HG03575 (cell line): ENCODE measurements around the gene REEP1.

Source experiments
- ATAC-seq: cut with Tn5 transposase; IDR thresholded peaks from one replicate; pipeline ENCODE4 v1.9.1; 2021; ENCODE audit not compliant: unreplicated experiment, insufficient number of reproducible peaks, low FRiP score; ENCODE audit errors: extremely low read depth

The REEP1 gene

DNA sequence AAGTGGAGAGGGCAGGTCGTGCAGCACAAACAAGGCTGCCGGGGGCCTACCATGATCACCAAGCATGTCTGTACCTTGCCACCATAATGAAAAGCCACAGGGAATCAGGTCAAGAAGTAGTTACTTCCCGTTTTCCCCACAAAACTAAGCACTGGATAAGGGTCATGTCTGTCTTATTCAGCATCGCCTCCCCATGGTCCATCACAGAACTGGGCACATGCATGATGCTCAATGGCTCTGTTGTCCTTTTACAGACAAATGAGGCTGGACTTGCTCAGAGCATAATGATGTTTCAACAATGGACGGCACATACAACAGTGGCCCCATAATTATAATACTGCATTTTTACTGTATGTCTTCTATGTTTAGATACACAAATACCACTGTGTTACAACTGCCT lies 27.5 kb downstream of the REEP1 start:
- ATAC-seq: no peak

DNA sequence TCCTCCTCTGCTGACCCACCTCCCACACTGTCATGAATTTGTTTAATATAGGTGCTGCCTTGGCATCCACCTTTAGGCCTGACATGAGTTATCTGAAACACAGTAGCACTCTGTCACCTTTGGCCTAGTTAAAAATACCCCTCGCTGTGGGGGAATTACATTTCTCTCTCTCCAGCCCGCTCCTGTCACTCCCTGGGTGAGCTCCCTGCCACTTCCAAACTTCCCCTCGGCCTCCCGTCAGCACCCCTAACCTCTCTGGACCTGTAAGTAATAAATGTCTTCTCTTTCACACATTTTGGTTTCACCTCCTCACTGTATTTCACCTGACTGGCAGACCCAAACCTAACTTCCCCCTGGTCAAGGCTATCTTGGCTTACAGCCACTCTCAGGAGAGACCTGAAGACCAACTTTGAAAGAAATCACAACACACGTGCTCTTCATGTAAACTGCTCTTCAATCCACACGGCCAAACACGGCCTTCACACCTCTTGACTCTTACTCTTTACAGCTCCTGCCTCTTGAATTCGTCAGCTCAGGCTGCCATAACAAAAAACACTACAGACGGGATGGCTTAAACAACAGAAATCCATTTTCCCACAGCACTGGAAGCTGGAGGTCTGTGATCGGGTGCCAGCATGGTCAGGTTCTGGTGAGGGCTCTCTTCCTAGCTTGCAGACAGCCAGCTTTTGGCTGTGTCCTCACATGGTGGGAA lies 28.3 kb downstream of the REEP1 start:
- no peak for ATAC-seq

DNA sequence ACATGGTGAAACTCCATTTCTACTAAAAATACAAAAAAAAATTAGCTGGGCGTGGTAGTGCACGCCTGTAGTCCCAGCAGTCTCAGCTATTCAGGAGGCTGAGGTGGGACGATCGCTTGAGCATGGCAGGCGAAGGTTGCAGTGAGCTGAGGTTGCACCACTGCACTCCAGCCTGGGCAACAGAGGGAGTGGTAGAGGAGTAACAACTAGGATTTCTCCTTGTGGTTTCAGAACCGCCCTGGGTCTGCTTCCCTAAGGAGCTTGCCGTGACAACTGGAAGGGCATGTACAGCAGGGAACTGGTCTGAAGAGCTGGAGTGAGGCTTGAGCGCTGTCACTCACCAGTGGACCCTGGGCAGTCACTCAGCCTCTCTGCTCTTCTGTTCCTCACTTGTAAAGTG lies 29.1 kb downstream of the REEP1 start:
- no peak for ATAC-seq

DNA sequence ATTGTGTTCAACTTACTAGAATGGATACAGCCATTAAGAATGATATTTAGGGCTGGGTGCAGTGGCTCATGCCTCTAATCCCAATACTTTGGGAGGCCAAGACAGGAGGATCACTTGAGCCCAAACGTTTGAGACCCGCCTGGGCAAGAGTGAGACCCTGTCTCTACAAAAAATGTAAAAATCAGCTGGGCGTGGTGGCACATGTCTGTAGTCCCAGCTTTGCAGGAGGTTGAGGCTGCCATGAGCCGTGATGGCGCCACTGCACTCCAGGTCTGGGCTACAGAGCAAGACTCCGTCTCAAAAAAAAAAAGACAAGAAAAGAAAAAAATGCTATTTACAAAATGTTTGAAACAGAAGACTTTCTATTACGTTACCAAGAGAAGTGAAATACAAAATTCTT lies 30.0 kb downstream of the REEP1 start:
- no peak for ATAC-seq

DNA sequence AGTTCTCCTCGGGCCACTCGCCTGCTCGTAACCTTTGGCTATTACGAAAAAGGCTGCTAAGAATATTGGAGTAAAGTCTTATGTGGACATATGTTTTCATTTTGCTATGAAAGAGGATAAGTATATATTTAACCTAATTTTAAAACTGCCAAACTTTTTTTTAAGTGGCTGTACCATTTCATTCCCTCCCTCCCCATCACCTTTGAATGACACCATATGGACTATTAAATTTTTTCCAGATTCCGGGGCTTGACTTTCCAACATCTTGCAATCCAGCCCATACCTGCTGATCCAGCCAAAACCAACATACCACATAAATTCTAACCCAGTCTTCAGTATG lies 31.5 kb downstream of the REEP1 start:
- no peak for ATAC-seq

DNA sequence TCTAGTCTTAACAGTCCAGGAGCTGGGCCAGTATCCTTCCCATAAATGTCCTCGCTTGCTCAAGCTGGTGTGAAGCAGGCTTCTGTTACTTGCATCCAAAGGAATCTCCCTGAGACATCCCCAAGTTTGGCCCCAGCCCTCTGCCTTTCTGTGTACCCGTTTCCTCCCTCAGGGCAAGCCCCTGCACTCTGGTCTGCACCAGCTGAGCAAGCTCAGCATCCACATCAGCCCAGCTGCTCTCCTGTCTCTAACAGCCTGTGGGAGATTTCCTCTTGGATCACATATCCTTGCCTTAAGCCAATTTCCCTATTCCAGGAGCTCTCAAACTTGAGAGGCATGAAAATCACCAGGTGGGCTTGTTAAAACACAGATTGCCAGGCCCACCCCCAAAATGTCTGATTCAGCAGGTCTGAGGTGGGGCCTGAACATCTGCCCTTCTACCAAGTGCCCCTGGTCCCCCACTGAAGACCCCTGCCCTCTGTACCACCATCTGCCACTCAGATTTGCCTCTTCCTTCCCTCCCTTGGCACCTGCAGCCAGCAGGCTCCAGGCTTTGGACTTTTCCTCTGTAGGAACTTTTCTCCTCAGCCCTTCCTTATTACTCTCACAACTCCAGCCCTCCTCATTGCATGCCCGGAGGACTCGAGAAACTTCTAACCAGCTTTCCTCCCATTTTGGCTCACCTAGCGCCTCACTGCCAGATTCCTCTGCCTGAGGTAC lies 32.1 kb downstream of the REEP1 start:
- ATAC-seq: no peak

DNA sequence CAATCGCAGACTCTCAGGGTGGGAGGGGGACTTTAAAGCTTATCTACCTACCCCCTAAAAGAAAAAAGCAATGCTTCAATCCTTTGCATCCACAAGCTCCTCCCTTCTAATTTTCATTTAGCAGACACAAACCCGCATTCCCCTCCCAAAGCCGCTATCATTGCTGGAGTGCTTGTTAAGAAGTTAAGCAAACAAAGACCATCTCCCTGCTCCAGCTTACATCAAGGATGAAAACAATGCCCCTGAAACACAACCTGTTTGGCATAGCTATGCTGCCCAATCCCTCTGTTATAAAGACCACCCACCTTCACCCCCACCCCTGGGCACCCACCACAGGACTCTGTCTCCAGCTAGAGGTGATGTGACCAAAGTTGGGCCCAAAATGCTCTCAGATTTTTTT lies 33.0 kb downstream of the REEP1 start:
- ATAC-seq: no peak

DNA sequence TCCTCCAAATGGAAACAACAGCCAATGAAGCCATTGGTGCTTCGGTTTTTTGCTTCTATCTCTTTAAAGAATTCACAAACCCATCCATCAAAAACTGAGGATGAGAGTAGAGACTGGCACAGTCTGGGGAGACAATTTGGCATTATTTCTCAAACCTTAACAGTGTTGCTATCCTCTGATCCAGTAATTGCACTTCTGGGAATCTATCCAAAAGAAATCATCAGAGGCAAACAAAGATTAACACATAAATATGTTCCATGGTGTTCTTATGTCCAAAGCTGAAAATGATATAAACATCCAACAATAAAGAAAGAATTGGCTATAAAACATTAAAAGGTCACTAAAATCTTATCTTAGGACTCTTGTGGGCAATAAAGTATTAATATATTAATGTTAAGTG lies 35.1 kb downstream of the REEP1 start:
- ATAC-seq: no peak

DNA sequence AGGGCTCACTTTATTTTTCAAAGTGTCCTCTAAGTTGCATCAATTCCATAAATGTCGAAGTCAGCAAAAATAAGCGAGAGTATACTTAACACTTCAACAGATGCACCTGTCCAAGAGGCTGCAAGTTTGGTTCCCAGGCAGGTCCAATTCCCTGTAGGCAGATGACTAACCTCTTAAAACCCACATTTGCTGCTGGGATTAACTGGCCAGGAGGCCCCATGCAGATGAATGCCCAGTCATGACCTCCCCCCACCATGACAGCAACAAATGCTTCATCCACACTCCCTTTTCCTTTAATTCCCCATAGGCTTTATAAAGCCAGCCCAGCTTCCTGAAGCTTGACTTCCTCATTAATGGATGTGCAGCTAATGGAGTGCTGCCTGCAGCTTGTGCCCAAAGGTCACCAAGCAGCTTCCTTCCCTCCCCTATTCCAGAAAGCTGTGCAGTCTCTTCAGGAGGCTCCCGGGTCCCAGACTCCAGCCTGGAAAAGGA lies 35.7 kb downstream of the REEP1 start:
- ATAC-seq: no peak

DNA sequence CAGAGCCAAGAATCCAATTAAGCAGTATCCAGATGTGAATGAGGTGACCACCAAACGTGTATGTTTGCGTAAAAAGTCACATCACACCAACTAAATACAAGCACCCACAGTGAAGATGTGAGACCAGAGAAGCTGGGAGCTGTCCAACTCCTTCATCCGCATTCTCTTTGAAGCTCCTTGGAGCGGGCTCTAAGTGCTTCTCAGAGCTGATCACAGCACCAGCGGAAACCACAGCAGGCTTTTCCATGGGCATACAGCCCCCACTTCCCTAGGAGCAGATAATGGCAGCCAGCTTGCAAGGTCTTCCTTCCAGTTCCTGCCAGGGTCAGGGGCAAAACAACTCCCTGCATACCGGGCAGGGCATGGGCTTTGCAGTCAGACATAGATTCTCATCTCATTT lies 36.4 kb downstream of the REEP1 start:
- no peak for ATAC-seq

DNA sequence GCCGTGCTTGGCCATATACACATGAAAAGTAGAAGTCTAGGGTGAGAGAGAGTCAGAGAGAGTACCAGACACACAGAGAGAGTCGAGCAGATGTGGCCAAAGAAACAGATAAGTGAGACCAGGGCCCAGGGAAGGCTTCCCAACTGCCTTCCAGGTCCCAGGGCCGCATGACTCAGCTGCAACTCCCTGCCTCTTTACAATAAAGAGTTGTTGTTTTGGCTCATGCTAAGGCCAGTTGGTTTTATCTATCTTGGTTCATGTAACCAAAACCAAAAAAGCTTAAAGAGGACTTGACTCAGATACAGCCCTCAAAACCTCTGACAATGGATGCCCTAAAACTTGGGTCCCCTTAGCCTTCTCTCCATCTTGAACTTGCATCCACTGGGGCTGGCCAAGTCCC lies 36.9 kb downstream of the REEP1 start:
- ATAC-seq: no peak

DNA sequence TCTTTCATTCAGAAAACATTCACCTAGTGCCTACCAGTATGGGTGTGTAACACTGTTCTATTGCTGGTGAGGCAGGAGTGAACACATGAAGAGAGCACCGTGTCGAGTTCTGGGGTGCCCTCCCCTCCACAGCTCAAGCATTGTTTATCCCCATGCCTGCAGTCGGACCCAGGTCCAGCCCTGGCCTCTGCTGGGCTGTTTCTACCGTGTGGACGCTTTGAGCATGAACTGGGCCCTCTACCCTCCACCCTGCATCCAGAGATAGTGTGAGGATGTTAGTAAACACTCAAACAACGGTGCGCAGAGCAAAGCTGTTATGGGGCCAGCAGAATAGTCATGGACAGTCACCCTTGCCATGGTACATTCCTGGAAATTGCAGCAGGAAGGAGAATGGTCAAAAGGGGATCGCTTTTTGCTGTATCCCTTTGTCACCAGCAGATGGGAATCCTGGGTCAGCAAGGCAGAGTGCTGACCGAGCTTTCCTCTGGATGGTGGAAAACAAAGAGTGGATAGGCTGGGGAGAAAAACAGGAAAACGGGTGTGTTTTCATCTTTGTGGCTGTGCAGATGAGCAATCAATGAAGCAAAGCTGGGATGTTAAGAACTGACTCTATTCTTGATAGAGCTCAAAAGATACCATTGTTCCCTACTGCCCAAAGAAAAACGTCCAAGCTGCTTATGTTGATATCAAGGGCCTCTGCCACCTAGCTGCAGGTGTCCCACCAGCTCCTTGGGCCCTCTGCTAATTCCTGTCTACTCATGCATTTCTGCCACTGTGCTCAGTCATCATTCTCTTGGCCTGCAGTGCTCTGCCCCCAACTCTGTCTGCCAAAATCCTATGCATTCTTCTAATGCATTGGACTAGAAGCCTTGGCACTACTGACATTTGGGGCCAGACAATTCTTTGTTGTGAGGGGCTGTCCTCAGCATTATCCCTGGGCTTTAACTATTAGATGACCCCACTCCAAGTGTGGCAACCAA lies 38.7 kb downstream of the REEP1 start:
- ATAC-seq: no peak

DNA sequence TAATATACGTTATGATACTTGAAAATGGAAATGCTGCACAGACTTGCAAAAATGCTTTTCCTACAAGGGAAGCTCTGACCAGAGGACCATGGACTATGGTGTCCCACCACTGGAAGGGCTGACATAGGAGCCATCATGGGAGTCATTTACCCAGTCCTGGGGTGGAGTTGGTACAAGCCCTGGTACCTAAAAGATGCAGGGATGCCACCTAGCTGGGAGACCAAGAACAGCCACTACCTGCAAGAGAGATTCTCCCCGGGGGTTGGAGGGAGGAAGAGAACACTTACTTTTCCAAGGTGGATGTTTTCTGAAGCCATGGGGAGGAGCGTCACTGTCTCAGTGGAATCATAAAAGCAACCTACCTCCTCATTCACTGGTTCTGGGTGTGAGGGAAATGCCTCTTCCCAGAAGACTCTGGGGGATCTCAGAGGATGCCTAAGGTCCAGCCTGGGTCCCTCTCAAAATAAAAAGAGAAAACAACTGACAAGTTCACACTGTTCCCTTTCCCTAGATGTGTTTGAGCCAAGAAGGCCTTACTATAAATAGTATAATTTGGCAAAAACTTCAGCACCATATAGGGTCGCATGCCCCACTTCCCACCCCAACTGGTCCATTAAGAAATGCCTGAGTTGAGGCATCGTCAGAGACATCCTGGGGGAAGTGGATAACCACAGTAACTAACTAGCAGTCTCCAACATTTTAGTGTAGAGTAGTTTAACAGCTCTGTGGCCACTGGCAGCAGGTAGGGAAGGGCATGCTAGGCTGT lies 39.9 kb downstream of the REEP1 start:
- ATAC-seq: no peak

DNA sequence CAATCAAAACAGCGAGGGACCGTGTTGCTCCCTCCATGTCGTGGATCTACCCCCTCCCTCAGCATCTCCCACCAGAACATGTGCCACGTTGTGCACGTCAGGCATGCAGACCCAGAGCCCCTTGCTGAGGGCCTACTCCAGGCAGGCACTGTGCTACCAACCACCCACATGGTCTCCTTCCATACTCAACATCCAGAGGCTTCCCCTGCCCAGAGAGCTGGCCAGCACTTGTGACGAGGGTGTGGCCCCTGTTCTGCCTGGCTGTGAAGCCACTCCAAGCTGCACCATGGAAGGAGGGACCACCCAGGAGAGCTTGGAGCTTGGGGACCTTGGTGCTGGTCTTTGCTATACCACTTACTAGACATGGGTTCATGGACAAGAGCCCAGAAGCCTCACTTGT lies 40.5 kb downstream of the REEP1 start:
- no peak for ATAC-seq

DNA sequence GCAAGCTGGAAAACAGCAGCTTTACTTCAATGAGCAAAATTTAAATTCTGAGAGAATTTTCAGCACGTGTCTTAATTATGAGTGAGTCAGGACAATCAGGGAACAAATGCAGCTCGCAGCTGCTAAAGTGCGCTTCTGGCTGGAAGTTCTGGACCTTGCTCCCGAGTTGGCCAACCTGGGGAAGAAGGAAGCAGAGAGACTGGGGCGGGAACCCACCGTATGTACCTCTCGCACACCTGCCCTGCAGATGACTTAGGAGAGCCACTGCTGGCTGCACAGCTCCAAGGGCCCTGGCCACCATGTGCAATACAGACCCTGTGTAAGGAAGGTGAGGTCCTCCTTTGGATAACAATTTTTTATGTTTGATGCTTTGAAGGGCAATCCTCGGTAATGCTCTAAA lies 42.4 kb downstream of the REEP1 start:
- no peak for ATAC-seq

DNA sequence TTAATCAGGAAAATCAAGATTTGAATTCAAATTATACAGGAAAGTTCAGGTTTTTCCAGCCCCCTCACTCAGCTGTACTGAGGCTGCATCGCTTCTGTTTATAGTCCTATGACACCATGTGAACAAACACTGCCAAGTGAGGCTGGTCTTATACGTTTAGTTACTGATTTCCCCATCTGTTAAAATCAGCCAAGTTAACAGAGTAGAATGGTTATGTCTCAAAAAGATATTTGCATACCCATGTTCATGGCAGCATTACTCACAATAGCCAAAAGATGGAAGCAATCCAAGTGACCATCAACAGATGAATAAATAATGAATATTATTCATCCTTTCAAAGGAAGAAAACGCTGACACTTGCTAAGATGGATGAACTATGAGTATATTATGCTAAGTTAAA lies 43.8 kb downstream of the REEP1 start:
- ATAC-seq: no peak

DNA sequence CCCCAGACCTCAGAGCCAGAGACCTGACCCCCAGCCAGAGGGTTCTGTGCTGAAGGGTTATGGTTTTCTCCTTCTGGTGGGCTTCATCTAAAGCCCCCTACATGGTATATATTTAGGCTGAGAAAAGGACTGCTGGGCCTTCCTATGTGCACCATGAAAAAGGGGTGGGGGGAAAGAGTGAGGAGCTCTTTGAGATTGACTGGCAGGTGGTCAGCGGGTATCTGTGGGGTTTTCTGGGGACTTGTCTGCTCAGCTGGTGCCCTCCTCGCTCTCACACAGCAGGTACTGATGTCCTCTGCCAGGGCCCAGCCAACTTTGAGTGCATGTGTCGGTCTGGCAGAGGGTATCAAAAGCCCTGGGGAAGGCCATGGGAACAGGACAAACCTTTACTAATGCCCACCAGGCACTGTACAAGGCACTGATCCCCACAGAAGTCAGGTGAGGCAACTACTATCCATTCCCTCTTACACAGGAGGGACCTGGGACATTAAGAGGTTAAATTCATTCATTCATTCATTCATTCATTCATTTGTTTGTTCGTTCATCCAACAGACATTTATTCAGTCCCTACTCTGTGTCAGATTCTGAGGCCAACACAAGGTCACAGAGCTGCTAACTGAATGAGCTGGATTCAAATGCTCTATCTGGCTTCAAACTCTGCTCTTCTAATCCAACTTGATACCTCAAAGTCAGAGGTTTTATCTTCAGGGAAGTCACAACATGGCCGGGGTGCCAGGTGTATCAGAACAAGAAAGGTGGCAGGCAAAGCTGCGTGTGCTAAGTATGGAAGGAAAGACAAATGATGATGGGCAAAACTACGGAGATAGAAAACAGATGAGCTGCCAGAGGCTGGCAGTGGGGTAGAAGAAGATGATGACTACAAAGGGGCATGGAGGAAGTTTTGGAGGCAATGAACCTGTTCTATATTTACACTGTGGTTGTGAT lies 44.6 kb downstream of the REEP1 start:
- ATAC-seq: no peak

DNA sequence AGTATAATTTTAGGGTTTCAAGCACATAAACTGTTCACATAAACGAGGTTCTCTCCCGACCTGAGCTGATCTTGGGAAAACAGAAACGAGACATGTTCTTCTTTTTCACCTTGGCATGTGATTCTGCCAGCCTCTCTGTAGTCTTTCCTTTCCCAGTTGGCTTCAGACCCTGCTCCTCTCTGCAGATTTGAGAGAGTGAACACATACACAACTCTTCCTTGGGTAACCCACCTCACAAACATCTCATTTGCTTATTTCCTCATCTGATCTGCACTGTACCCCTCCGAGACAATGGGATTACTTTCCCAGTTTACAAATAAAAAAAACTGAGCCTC lies 46.1 kb downstream of the REEP1 start:
- no peak for ATAC-seq
